CD1c-positive myeloid dendritic cell (primary cell): Measurements from ENCODE around the gene PRSS38.

Experiments
- DNase-seq: peaks from one replicate; pipeline ENCODE4 v3.0.0-alpha.2; 2016; ENCODE audit errors: extremely low spot score

Gene PRSS38

GRCh38 chr1:227779021-227779441 is 36.4 kb upstream of the PRSS38 start:
- DNase-seq = no peak

DNA sequence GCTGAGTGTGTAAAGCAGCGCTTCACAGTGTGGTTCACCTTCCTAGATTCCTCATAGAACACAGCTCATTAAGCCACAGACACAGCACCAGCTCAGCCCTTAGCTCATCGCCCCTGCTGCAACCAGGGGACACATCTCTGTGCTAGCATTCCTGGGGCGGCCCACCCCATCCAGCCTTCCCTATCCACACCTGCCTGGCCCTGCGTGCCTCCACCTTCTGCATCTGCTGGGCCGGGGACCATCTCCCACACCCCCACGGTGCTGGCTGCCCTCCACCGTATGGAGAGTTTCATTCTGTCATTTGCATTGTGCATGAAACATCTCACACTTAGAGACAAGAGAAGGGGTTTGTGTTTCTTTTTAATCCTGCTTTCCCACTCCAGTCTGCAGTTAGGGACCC is 35.8 kb upstream of the PRSS38 start:
- DNase-seq = no peak

DNA sequence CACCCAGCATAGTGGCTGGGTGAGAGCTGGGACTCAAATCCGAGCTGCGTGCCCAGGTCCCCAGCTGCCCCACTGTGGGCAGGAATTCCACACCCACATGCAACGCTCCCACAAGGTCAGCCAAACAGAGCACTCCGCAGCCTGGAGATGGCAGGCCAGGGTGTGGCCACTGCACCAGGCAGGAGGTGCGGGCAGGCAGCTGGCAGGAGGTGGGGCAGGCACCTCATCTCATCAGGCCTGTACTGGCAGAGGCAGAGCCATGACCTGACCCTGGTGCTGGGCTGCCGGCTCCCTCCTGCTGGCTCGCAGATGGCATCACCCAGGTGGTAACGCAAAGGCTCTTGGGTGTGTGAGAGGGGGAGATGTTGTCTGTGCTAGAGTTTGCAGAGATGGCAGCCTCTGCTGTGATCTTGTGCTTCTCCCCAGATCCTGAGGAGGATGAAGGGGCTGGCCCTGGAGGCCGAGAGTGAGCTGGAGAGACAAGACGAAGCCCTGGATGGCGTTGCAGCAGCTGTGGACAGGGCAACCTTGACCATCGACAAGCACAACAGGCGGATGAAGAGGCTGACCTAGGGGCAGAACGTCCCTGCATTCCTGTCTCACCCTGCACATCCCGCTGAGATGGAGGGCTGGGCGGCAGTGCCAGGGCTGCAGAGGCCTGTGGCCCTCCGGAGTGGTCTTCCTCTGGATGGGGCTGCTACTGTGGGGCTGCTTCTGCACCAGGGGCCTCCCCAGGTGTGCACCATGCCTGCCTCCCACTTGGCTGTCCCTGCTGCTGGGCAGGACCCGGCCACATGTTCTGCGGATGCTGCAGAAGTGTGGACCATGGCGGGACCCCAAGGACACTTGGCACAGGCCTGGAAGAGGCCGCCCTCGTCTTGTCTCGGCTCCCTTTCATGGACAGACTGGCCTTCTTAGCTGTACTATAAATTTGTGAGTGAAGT is 35.1 kb upstream of the PRSS38 start:
- no peak for DNase-seq

GRCh38 chr1:227781314-227781930 is 34.1 kb upstream of the PRSS38 start:
- no peak for DNase-seq

DNA sequence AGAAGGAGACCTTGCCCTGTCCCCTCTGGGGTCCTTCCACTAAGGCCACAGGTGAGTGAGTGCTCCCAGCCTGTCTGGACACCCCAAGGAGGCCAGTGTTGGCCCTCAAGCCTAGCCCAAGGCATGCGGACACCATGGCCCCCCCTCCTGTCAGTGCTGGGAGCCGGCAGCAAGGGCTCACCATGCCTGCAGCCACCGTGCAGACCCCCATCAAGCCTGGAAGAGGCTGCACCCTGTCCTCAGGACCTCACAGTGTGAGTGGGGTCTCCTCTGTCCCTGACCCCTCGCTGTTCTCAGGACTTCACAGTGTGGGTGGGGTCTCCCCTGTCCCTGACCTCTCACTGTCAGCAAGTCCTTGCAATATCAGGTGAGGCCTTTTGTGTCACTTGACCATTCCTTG is 33.2 kb upstream of the PRSS38 start:
- no peak for DNase-seq

DNA sequence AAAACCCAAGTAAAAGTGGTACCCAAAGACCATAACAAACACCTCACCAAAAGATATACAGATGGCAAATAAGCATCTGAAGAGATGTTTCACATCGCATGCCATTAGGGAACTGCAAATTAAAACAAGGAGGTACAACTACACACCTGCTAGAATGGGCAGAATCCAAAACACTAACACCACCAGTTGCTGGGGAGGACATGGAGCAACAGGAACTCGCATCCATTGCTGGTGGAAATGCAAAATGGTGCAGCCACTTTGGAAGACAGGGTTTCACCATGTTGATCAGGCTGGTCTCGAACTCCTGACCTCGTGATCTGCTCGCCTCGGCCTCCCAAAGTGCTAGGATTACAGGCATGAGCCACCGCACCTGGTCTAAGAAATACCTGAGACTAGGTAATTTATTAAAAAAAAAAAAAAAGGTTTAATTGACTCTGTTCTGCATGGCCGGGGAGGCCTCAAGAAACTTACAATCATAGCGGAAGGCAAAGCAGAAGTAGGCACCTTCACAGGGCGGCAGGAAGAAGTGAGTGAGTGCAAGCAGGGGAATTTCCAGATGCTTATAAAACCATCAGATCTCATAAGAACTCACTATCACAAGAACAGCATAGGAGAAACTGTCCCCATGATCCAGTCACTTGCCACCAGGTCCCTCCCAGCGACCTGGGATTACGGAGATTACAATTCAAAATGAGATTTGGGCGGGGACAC is 30.2 kb upstream of the PRSS38 start:
- DNase-seq = no peak

- DNase-seq = no peak
Observed at GRCh38 chr1:227785805-227786671, 29.4 kb upstream of the PRSS38 start.

- no peak for DNase-seq
Observed at GRCh38 chr1:227786673-227787512, 28.6 kb upstream of the PRSS38 start.

- peak; percentile 85 for DNase-seq
Observed at GRCh38 chr1:227787513-227788270, 27.8 kb upstream of the PRSS38 start.

DNA sequence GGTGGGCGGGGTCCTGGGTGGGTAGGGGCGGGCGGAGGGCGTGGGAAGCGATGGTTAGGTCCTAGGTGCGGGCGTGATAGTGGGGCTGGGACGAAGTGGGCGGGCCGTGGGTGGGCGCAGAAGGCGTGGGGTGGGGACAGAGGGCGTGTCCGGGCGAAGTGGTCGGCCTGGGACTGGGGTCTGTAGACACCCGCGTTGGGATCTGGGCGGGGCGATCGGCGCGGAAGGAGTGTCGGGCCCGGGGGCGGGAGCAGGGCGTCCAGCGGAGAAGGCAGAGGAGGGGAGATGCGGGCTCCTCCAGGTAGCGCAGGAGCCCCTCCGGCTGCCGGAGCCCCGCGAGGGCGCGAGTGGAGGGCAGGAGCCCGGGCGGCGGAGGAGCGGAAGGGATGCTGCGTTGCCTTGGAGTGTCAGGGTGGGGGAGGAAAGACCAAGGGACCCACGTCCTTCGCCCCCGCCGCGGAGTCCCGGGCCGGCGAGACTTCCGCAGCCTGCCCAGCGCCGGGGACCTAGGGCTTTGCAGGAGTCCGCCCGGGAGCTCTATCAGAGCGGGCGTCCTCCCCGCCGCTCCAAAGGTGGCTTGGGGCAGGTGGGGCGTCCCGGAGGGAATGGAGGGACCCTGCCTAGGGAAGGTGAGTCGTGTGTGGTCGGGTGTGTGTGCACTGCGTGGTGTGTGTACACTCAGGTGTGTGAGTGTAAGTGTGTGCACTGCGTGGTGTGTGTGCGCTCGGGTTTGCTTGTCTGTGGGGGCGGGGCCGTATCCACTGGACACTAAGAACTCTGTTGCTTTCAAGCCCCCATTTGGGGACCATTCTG is 27.0 kb upstream of the PRSS38 start:
- DNase-seq = peak; percentile 32

DNA sequence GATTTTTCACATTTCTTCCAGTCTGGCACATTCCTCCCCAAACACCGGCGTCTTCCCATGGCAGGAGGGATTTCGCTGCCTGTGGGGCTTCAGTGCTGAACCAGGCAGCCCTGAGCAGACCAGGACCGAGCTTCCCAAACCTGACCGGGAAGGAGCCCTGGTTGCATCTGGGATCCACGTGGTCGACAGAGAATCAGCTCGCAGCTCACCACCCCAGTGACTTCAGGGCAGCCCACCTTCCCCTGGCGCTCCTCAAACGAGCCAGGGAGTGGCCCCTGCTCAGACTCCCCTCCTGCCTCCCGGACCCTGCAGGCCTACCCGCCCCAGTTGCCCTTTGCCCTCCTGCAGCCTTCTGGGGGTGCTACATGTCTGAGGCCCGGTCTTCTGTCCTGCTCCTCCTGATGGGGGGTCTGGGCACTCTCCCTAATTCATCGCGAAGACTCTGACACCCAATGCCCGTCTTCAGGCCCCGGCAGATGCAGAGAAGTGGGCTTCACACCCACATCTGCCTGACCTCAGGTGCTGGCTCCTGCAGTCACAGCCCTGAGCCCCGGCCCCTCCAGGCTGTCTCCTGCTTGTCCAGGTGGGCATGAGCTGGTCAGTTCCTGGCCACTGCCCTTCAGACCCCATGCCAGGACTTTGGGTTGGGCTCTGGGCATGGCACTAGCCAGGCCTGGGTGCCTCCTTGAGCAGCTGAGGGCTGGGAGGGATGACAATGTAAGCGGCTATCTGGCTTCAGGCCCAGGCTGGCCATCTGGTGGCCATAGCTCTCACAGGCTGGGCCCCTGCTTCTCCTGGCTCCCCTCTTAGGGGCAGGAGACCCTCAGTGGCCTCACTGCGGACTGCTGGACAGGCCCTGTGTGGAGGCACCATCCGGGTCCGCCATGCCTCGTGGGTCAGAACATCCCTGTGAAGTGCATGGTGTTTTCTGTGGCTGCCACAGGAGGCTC is 26.1 kb upstream of the PRSS38 start:
- no peak for DNase-seq

DNA sequence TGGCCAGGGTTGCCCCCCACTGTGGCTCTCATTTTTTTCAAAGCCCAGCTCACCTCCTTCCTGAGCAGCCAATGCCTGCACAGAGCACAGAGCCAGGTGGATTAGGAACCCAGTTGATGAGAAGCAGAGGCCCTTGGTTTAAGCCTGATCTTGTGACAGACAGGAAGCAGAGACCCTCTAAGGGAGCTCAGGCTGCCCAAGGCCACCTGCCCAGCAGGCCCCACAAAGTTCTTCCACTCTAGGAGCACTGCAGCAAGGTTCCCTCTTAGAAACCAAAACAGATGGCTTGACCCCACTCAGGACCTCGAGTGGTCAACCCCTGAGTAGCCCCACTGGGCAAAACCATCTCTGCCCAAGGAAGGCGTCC is 25.5 kb upstream of the PRSS38 start:
- DNase-seq = no peak

GRCh38 chr1:227790868-227791267 is 24.6 kb upstream of the PRSS38 start:
- DNase-seq = no peak

DNA sequence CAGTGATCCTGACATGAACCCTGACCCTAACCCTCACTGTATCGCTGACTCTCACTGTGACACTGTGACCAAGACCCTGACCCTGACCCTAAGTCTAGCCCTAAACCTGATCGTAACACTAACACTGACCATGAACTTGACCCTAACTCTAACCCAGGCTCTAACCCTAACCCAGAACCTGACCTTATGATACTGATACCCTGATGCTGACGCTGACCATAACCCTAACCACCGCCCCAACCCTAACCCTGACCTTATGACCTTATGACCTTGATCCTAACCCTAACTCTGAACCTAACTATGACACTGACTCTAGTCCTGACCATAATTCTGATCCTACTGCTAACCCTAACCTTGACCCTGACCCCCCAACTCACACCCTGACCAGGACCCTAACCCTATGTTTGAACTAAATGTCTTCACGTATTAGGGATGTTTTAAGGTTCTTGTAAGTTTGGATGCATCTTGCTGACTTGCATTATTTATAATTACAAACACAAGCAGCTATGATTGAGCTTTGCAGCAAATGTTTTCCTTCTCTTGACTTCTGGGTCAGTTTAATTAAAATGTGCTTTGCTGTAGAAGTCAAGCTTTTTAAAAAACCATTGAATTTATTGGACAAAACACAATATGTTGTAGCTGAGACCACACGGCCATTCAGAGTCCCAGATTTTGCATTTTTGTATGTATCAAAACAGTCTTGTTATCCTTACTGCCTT is 23.9 kb upstream of the PRSS38 start:
- DNase-seq = no peak

DNA sequence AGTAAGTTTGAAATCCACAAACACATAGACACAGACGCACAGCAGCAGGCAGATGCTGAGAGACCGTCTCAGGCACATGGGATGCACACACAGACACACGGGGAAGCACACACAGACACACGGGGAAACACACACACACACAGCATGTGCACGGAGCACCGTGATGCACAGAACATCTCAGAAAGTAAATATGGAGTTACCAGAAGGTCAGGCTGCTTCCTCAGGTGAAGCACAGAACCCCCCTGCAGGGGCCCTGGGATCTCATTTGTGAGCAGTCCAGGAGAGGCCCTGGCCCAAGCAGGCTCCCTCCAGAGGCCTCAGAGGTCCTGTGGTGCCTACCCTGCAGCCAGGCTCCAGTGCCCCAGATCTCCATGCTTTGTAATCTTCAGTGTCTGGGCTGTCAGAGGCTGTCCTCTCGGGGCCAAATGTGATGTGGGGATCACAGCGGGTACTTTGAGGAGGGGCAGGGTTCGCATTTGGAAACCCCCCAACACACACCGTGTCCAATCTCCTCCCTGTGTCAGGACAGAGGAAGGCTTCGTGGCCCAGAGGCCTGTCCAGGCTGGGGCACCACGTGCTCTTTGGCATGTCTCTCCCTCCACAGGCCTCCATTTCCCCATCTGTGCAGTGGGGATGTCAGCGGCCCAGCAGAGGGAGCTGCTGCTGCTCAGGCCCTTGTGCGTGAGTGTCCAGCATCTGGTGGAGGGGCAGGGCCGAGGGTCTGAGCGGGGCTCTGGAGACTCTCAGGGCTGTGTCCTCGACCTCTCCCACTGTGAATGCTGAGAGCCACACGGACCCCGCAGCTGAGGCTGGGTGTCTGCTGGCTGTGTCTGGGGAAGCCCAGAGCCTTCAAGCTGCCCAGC is 23.0 kb upstream of the PRSS38 start:
- DNase-seq = no peak
